Prostate gland (tissue), 2 donors: ENCODE data around the gene ZNF358. TPM values are rescaled to one million over a fixed set of nuclear protein-coding genes. Genes with fewer than 3 reads are reported as not detected.

Experiments
- DNase-seq: peaks from one replicate; pipeline ENCODE4 v3.0.0-alpha.2; 2019; ENCODE audit warnings: low spot score
- H3K27ac ChIP-seq, 2 donors: fragments of 200-600 bp; sonication (generic); 2 replicates each; pipeline ENCODE4 v1.5.1; 2017 to 2019
- H3K27me3 ChIP-seq: fragments of 200-600 bp; sonication (generic); replicated peaks from 2 replicates; pipeline ENCODE4 v1.5.1; 2019; ENCODE audit not compliant: insufficient read depth
- H3K36me3 ChIP-seq, 2 donors: fragments of 200-600 bp; sonication (generic); 1 replicate in 1 of 2; 2 replicates in 1 of 2; pipeline versions ENCODE4 v1.5.1 to v1.8.1; 2017 to 2019
- H3K4me1 ChIP-seq: fragments of 200-600 bp; sonication (generic); replicated peaks from 2 replicates; pipeline ENCODE4 v1.5.1; 2019
- H3K4me3 ChIP-seq, 2 donors: fragments of 200-600 bp; sonication (generic); 2 replicates each; pipeline ENCODE4 v1.5.1; 2017 to 2019
- H3K9me3 ChIP-seq: fragments of 200-600 bp; sonication (generic); 2 replicates; pipeline ENCODE4 v1.5.1; 2017
- CTCF ChIP-seq, 4 experiments: fragments of 200-600 bp in 2 of 4; fragments of 450-650 bp in 2 of 4; sonication (generic) in 2 of 4; IDR thresholded peaks; 1 replicate in 3 of 4; 2 replicates in 1 of 4; pipeline ENCODE4 v1.5.1; 2016 to 2019; ENCODE audit warnings: antibody characterized with exemption in 4 of 4, mild to moderate bottlenecking in 2 of 4, moderate library complexity in 2 of 4
- POLR2A ChIP-seq: fragments of 450-650 bp; IDR thresholded peaks from one replicate; pipeline ENCODE4 v1.6.1; 2016; ENCODE audit warnings: antibody characterized with exemption, mild to moderate bottlenecking
- POLR2AphosphoS5 ChIP-seq: sonication (generic); formaldehyde crosslinking; IDR thresholded peaks from one replicate; pipeline ENCODE4 v1.6.1; 2017; ENCODE audit warnings: antibody characterized with exemption
- WGBS: methylation state at CpG from one replicate; pipeline ENCODE4 v1.1.5; 2018; 5-methylcytosine and 5-hydroxymethylcytosine counted together
- intact Hi-C: fragments of 100-400 bp; cut with DNase I; formaldehyde crosslinking; loops from one replicate; pipeline ENCODE4 v1.14.2; 2022
- total RNA-seq, 2 donors: library from RNA; depleted of rRNA; stranded (reverse); fragments of >200 nt; gene quantifications; one replicate each; pipeline ENCODE4 v1.1.0, GENCODE V29; 2016

Gene ZNF358
- total RNA-seq, 2 donors from 2014 or later, result 104 to 116 TPM

- Histone ChIP-seq H3K4me1 (no peaks in the 10 kb centered on the region), H3K4me3 (no peak overlapping the region), H3K9me3 (no peaks in the 10 kb centered on the region), H3K27ac (peak overlapping the region in 1 of 2 donors; percentile 84), H3K27me3 (no peaks in the 10 kb centered on the region), H3K36me3 (no peaks in the 10 kb centered on the region)
- no peak for TF ChIP-seq CTCF (IDR thresholded peaks at IDR 0.05)
- no peak for TF ChIP-seq POLR2AphosphoS5
- no peak for TF ChIP-seq POLR2A
- intact Hi-C loops, result loop anchor here (2.0 to 5.0 kb wide), 2 partner anchors 25 to 43 kb away; no protein-coding TSS in a partner anchor
- WGBS, result 82% methylated on average over 11 of the region's 11 CpGs
- no peak for DNase-seq
These were observed 26.3 kb upstream of the ZNF358 start for GRCh38 chr19:7489609-7490044.

- TF ChIP-seq POLR2A (no peak), POLR2AphosphoS5 (no peak), CTCF (IDR thresholded peaks at IDR 0.05) (no peak)
- no peak for DNase-seq
- H3K27me3 ChIP-seq, result no peaks in the 10 kb centered on the region
- intact Hi-C loops, result no loop called here
- H3K27ac ChIP-seq, result no peak overlapping the region
- no peaks in the 10 kb centered on the region for H3K36me3 ChIP-seq
- H3K9me3 ChIP-seq, result no peaks in the 10 kb centered on the region
- no peak overlapping the region for H3K4me3 ChIP-seq
- 81% methylated on average over 4 of the region's 4 CpGs for WGBS
- H3K4me1 ChIP-seq, result no peaks in the 10 kb centered on the region
These were observed 23.8 kb upstream of the ZNF358 start for GRCh38 chr19:7492142-7492541.

- Histone ChIP-seq H3K4me1 (no peaks in the 10 kb centered on the region), H3K9me3 (no peaks in the 10 kb centered on the region), H3K27me3 (no peaks in the 10 kb centered on the region), H3K36me3 (no peaks in the 10 kb centered on the region), H3K4me3 (no peak overlapping the region), H3K27ac (no peak overlapping the region)
- DNase-seq, result no peak
- WGBS, result 83% methylated on average over 11 of the region's 11 CpGs
- no peak for TF ChIP-seq CTCF (IDR thresholded peaks at IDR 0.05)
- intact Hi-C loops, result no loop called here
These were observed 23.3 kb upstream of the ZNF358 start for GRCh38 chr19:7492558-7492957.

- 13% methylated on average over 13 of the region's 13 CpGs for WGBS
- Histone ChIP-seq H3K27me3 (no peaks in the 10 kb centered on the region), H3K27ac (peak overlapping the region; percentile 77 to 78)
These were observed 21.3 kb upstream of the ZNF358 start for GRCh38 chr19:7494416-7495098.

More at GRCh38 chr19:7494416-7495098, 21.3 kb upstream of the ZNF358 start:
- intact Hi-C loops, result no loop called here
- peak; percentile 57 for DNase-seq
- peak in 2 of 4 experiments; percentile 26 to 53 for TF ChIP-seq CTCF (IDR thresholded peaks at IDR 0.05)
- peak; percentile 77 for TF ChIP-seq POLR2AphosphoS5
- TF ChIP-seq POLR2A, result peak; percentile 19
- H3K4me3 ChIP-seq, result no peak overlapping the region
- no peaks in the 10 kb centered on the region for H3K36me3 ChIP-seq
- no peaks in the 10 kb centered on the region for H3K9me3 ChIP-seq
- no peaks in the 10 kb centered on the region for H3K4me1 ChIP-seq
